Measurements from ENCODE around the gene CYBC1. TPM values are rescaled to one million over a fixed set of nuclear protein-coding genes. Genes with fewer than 3 reads are reported as not detected.

CYBC1 gene
- total RNA-seq, 1 donor from 2014 or later, result 304 TPM

- intact Hi-C loops (cut with micrococcal nuclease), result no loop called here
These were observed 29.8 kb upstream of the CYBC1 start for GRCh38 chr17:82480318-82480717.

DNA sequence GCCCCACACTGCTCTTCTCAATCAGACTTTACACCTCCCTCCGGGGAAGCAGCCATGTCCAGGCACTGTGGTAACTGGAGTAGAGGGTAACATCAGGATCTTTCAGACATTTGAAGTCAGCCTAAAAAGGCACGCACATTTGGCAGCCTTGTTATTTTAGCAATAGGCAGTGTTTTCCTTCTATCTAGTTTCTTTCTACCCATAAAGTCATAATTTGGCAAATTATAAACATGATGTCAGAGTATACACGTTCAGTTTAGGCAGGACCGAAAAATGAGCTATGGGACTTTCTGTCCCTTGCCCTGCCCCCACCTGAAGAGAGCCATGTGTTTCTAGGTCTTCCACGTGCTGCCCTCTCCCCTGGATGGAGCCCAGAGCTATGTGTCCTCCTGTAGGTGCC lies 29.1 kb upstream of the CYBC1 start:
- intact Hi-C loops (cut with micrococcal nuclease), result no loop called here

GRCh38 chr17:82477934-82478333 lies 27.4 kb upstream of the CYBC1 start:
- intact Hi-C loops (cut with micrococcal nuclease), result no loop called here

DNA sequence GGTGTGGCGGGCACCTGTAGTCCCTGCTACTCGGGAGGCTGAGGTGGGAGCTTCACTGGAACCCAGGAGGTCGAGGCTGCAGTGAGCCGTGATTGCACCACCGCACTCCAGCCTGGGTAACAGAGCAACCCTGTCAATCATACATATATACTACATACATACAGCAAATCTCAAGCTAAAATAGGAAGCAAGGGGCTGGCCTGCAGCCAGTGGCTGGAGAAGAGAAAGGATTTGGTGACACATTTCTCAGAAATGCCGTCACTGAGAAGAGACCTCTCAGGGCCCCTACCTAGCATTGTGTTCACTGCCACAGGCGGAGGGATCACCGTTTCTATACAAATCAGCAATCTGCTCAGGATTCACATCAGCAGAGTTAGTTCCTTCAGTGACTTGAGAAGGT lies 24.9 kb upstream of the CYBC1 start:
- intact Hi-C loops (cut with micrococcal nuclease), result no loop called here

DNA sequence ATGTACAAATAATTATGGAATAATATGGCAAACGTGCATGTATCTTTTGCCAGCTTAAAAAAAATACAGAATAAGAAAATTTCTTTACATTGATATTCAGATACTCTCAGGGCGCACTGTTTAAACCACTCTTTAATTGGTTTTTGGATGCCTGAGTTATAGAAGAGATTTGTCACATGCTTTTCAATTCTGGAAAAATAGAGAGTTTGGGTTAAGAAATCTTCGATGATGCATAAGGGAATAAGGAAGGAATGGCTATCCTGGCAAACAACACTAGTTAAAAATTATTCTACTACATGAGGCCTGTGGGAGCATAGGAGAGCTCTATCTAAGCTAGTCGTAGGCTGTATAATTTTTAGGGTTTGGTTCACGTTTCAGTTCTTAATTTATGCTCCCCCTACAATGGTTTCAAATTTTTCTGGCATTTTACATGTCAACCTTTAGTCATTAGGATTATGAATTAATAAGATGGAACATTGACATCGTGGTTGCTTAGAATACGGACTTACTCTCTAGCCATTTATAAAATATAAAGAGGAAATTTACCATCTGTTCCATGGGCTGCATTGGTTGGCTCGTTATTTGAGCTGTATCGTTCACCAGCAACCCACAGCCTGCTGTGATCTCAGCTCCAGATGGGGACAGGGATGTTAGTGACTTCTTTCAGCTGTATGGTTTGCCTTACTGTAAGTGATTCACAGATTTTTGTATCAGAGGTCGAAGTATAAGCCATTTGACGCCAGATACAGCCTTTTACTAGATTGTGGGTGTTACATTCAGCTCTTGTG lies 23.9 kb upstream of the CYBC1 start:
- intact Hi-C loops (cut with micrococcal nuclease), result no loop called here

GRCh38 chr17:82470065-82470464 lies 19.5 kb upstream of the CYBC1 start:
- intact Hi-C loops (cut with micrococcal nuclease), result no loop called here

- intact Hi-C loops (cut with micrococcal nuclease), result no loop called here
These were observed 18.1 kb upstream of the CYBC1 start for GRCh38 chr17:82468692-82469091.

GRCh38 chr17:82465023-82465603 lies 14.6 kb upstream of the CYBC1 start:
- intact Hi-C loops (cut with micrococcal nuclease), result no loop called here

DNA sequence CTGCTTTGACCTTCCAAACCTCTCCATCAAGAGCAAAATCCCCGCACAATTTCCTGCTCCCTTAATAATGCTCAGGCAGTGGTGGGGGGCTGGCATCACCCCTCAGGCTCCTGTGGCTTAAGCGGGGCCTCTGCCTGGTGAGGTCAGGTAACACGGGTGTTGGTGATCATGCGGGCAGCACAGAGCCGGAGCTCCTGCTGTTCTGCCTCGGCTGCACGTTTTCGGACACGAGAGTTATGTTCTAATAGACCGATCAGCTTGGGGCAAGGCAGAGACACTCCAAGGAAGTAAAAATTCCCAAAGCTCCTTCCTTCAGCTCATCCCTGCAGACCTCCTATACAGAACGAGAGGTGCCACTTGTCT lies 14.0 kb upstream of the CYBC1 start:
- intact Hi-C loops (cut with micrococcal nuclease), result no loop called here

DNA sequence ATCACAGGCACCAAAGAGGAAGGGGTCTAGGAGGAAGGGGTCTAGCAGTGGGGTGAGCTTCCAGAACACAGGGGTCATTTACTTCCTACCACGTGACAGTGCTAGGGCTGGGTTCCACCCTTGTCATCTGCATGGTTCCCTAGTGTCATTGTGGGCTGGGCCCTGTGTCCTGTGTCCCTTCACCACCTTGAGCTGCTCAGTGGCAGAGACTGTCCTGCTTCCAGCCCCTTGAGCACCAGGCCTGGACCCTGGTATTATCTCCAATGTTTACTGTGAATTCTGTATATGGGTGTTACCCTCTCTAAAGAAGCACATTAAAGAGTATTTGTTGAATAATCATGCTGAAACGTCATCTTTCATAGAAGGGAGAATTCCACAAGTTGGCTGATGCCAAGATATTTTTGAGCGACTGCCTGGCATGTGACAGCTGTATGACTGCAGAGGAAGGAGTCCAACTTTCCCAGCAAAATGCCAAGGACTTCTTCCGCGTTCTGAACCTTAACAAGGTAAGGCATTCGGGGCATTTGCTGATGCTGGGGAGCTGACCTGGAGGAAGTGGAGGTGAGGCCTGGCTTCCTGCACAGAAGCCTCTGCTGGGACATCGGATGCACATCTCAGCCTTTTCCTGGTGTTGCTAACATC lies 13.5 kb upstream of the CYBC1 start:
- intact Hi-C loops (cut with micrococcal nuclease), result no loop called here

DNA sequence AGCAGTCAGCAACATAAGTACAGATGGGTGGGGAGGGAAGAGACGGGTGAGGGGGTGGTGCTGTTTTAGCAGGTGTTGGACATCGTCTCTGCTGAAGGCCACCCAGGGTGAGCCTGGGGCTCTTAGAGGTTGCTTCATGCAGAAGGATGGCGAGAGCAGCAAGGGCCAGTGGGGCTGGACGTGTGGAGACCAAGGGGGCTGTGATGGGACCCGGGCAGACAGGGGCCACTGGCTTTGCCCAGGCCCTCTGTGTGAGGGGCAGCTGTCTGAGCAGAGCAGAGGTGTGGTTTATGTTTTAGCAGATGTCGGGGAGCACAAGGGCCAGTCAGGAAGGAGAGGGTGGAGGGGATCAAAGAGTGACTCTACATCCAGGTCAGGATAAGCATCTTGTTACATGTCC lies 12.8 kb upstream of the CYBC1 start:
- intact Hi-C loops (cut with micrococcal nuclease), result no loop called here

DNA sequence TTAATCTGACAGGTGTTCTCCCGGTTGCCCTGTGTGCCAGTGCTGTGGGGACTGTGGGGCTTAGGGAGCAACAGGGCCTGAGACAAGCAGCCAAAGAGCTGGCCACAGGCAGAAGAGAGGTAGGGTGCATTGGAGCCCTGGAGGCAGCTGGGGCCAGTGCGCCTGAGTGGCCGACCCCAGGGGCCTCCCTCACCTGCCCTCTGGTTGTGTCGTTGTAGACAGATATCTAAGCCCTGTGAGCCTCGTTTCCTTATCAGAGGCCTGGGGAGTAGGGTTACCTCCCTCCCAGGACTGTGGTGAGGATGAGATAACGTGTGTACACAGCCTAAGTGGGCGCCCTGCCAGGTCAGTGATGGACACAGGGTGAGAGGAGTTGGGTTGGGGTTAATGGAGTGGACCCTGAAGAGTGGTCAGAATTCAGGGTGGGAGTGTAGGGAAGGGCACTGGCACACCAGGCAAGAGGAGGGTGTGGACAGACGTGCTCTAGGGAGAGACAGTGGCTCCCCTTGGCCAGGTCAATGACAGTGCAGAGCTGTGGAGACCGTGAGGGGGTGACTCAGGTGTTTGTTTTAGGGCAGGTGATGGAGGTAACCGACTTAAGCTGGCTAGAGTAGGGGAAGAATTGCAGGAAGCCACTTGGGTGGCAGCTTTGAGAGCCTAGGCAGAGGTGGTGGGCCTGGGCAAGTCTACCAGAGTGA lies 11.4 kb upstream of the CYBC1 start:
- intact Hi-C loops (cut with micrococcal nuclease), result no loop called here

- intact Hi-C loops (cut with micrococcal nuclease), result loop anchor here (2.0 kb wide), 2 partner anchors 35 to 59 kb away; partner anchors contain the start of gene FOXK2
These were observed 9.4 kb upstream of the CYBC1 start for GRCh38 chr17:82459936-82460335.

GRCh38 chr17:82458885-82459424 lies 8.4 kb upstream of the CYBC1 start:
- intact Hi-C loops (cut with micrococcal nuclease), result loop anchor here (1.0 to 2.0 kb wide), 4 partner anchors 10 to 60 kb away; partner anchors contain the start of genes FOXK2, HEXD and OGFOD3

DNA sequence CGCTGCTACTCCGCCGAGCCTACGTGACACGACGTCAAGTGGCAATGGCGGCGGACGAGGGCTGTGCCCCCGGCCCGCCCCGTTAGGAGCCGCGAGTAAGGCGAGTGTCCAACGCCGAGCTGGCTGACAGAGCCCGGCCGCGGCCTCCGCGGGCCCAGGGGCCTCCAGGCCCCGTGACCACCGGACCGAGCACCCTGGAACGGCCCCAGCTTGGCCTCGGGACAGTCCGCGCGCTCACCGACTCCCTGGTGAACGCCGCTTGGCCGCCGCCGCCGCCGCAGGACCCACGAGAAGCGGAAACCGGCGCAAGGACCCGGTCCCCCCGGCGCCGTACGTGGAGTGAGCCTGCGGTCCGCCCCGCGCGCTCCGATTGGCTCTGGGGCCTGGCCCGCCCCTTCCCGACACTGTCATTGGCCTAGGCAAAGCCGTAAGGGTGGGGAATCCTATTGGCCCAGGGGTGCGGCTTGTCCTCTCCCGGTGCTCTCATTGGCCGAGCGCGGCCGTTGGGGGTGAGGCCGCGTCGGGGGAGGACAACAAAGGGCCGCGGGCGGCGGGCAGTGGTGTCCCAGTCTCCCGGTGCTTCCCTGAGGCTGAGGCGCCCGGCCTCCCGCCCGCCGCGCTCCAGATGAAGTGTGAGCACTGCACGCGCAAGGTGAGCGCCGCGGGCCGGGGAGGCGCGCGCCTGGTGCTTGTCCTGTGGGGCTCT lies 7.8 kb upstream of the CYBC1 start, which contains the start of gene NARF:
Gene NARF (plus strand): TSS at position 563 of the 706 bp plus-strand sequence. CDS start 63 bp downstream, at position 626.
- intact Hi-C loops (cut with micrococcal nuclease), result loop anchor here (1.0 to 2.0 kb wide), 4 partner anchors 9 to 60 kb away; partner anchors contain the start of genes FOXK2, HEXD and OGFOD3

DNA sequence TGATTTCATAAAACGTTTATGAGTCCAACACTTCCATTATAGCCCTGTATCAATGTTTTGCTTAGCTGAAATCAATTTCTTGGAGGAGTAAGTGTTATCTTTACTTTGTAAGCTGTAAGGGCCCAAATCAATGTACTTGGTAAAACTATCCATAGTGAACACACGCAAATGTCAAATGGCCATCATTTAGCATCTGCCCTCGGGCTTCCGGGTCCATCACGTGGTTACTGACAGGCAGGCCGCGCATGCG lies 7.3 kb upstream of the CYBC1 start:
- intact Hi-C loops (cut with micrococcal nuclease), result loop anchor here (1.0 to 2.0 kb wide), 4 partner anchors 9 to 61 kb away; partner anchors contain the start of genes FOXK2, HEXD and OGFOD3

DNA sequence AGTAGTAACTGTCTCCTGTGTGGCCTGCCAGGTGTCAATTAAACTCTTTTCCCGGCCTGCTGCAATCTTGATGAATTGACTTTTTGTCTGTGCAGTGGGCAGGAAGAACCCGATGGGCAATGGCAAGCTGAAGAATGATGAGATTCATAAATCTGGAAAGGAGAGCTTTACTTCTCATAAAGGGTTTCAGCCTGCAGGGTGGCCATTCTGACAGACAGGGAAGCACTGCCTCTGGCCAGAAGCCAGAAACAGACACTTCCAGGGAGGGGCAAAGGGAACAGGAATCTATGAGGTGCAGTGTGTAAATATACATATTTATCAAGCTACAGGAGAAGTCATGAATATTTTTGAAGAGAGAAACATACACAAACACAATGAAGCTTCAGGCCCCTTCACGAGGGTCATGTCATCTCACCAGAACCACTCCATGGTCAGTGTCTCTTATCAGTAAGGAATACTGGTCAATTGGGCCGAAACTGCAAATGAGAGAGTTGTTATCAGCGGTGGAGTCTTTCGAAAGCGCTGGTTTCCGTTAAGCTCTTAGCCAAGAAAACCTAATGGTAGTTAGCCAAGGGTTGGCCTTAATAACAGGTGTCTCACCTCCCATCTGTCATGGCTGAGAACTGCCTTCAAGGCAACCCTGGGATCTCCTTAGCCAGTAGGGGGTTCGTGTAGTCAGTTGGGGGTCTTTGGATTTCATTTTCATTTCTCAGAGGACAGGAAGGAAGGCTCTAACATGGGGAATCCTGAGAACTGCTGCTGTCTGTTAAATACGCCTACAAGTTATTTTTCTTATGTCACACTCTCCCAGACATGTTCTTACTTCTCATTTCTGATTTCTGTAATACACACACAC lies 6.7 kb upstream of the CYBC1 start:
- intact Hi-C loops (cut with micrococcal nuclease), result no loop called here

GRCh38 chr17:82453706-82454105 lies 3.2 kb upstream of the CYBC1 start:
- intact Hi-C loops (cut with micrococcal nuclease), result loop anchor here (5.0 kb wide), 2 partner anchors 99 to 156 kb away; no protein-coding TSS in a partner anchor

DNA sequence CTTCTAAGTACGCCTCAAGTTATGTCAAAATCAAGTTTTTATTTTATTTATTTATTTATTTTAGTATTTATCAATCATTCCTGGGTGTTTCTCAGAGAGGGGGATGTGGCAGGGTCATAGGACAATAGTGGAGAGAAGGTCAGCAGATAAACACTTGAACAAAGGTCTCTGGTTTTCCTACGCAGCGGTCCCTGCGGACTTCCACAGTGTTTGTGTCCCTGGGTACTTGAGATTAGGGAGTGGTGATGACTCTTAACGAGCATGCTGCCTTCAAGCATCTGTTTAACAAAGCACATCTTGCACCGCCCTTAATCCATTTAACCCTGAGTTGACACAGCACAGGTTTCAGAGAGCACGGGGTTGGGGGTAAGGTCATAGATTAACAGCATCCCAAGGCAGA lies 2.6 kb upstream of the CYBC1 start:
- intact Hi-C loops (cut with micrococcal nuclease), result loop anchor here (5.0 kb wide), 2 partner anchors 99 to 156 kb away; no protein-coding TSS in a partner anchor

GRCh38 chr17:82452162-82452561 lies 1.6 kb upstream of the CYBC1 start:
- intact Hi-C loops (cut with micrococcal nuclease), result loop anchor here (5.0 kb wide), 2 partner anchors 100 to 155 kb away; no protein-coding TSS in a partner anchor

Data from T-helper 2 cell treated with Interferon-gamma antibody and Interleukin-4, amounts not matched to agents 100 ng/mL and 5 ng/mL, for 36 hours (primary cell).